Measurements from ENCODE around the gene NDFIP1.

DNA sequence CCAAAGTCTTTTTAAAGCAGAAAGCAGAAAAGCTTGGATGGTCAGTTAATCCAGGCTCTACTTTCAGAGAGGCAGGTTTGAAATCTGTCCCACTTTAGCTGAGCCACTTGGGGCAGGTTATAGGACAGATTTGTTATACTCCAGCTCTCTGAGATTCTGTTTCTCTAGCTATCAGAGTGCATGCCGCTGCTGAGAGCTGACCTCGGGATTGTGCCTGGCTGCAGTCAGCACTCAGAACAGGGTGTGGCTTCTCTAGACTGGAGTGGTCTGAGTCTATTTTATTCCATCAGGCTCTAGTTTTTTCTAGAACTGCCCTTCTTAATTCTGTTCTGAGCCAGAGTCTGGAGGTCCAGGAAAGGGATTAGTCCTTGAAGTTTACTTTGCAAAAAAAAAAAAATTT, 67.7 kb downstream of the NDFIP1 start:
- TF ChIP-seq, protein P1, sequence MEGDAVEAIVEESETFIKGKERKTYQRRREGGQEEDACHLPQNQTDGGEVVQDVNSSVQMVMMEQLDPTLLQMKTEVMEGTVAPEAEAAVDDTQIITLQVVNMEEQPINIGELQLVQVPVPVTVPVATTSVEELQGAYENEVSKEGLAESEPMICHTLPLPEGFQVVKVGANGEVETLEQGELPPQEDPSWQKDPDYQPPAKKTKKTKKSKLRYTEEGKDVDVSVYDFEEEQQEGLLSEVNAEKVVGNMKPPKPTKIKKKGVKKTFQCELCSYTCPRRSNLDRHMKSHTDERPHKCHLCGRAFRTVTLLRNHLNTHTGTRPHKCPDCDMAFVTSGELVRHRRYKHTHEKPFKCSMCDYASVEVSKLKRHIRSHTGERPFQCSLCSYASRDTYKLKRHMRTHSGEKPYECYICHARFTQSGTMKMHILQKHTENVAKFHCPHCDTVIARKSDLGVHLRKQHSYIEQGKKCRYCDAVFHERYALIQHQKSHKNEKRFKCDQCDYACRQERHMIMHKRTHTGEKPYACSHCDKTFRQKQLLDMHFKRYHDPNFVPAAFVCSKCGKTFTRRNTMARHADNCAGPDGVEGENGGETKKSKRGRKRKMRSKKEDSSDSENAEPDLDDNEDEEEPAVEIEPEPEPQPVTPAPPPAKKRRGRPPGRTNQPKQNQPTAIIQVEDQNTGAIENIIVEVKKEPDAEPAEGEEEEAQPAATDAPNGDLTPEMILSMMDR (conservative IDR thresholded peaks at IDR 0.05; ENCODE audit: low read depth, low read length): no peak
- no peak for TF ChIP-seq EZH2 (IDR thresholded peaks at IDR 0.05; ENCODE audit: borderline replicate concordance, low read depth, low read length, poor library complexity, severe bottlenecking)
